Activated CD4-positive, CD25-positive, alpha-beta regulatory T cell (primary cell): ENCODE measurements around the gene BOK.

Experiments used
- DNase-seq, 4 experiments: peaks; one replicate each; lab custom pipeline; 2025; lab: John Stamatoyannopoulos, UW

Gene BOK

GRCh38 chr2:241601841-241602240 is 43.3 kb downstream of the BOK start:
- no peak for DNase-seq

- no peak for DNase-seq
These were observed 44.2 kb downstream of the BOK start for GRCh38 chr2:241602720-241603119.

- no peak for DNase-seq
These were observed 45.1 kb downstream of the BOK start for GRCh38 chr2:241603686-241604085.

GRCh38 chr2:241606186-241606585 is 47.6 kb downstream of the BOK start:
- no peak for DNase-seq

- DNase-seq, result no peak
These were observed 48.8 kb downstream of the BOK start for GRCh38 chr2:241607162-241607885.

- DNase-seq, result no peak
These were observed 50.3 kb downstream of the BOK start for GRCh38 chr2:241608881-241609280.

- peak; percentile 75 to 89 (median 83) for DNase-seq
These were observed 51.6 kb downstream of the BOK start for GRCh38 chr2:241609859-241610793.

- DNase-seq, result no peak
These were observed 52.5 kb downstream of the BOK start for GRCh38 chr2:241611062-241611461.

- no peak for DNase-seq
These were observed 53.8 kb downstream of the BOK start for GRCh38 chr2:241612156-241613016.

- no peak for DNase-seq
These were observed 54.7 kb downstream of the BOK start for GRCh38 chr2:241613017-241613780.

- no peak for DNase-seq
These were observed 56.5 kb downstream of the BOK start for GRCh38 chr2:241615041-241615440.

GRCh38 chr2:241615522-241616052 is 57.0 kb downstream of the BOK start:
- no peak for DNase-seq

GRCh38 chr2:241616168-241617125 is 57.9 kb downstream of the BOK start:
- no peak for DNase-seq

GRCh38 chr2:241617431-241618154 is 59.0 kb downstream of the BOK start:
- no peak for DNase-seq

- no peak for DNase-seq
These were observed 59.8 kb downstream of the BOK start for GRCh38 chr2:241618296-241618805.

GRCh38 chr2:241618829-241619228 is 60.3 kb downstream of the BOK start:
- no peak for DNase-seq

- DNase-seq, result peak in 1 of 4 experiments; percentile 68
These were observed 61.3 kb downstream of the BOK start for GRCh38 chr2:241619597-241620418.

- peak in 2 of 4 experiments; percentile 52 to 68 for DNase-seq
These were observed 61.8 kb downstream of the BOK start for GRCh38 chr2:241620419-241620769.
